ENCODE measurements around the gene STXBP1. TPM values are rescaled to one million over a fixed set of nuclear protein-coding genes. Genes with fewer than 3 reads are reported as not detected.
A peak's percentile ranks its signal among the peaks of the same experiment; 100 is the strongest.

Gene STXBP1
- total and polyA plus RNA-seq, 2 of the 13 experiments (the other 11 are each of a cell fraction or from before 2014, with no cell fraction given) = 2.9 TPM

GRCh38 chr9:127734747-127735529, 122.9 kb downstream of the STXBP1 start, which contains the start of gene TOR2A (continued):
- TF ChIP-seq THYN1 (CRISPR knock-in tag; IDR thresholded peaks at IDR 0.05; ENCODE audit: borderline replicate concordance, low read depth) (no peak), ZNF7 (CRISPR knock-in tag; IDR thresholded peaks at IDR 0.05) (no peak), GPN1 (CRISPR knock-in tag; IDR thresholded peaks at IDR 0.05; ENCODE audit: borderline replicate concordance) (no peak), PAX8 (CRISPR knock-in tag; IDR thresholded peaks at IDR 0.05; ENCODE audit: borderline replicate concordance) (peak; percentile 95; the same call in 1 of the 2 replicates), NAIF1 (CRISPR knock-in tag; IDR thresholded peaks at IDR 0.05; ENCODE audit: borderline replicate concordance) (no peak), MED1 (CRISPR knock-in tag; IDR thresholded peaks at IDR 0.05) (peak; percentile 66), SOX5 (CRISPR knock-in tag; IDR thresholded peaks at IDR 0.05; ENCODE audit: borderline replicate concordance) (no peak), MXI1 (IDR thresholded peaks at IDR 0.05; ENCODE audit: borderline replicate concordance, low read depth, low read length) (peak; percentile 98), ZNF644 (CRISPR knock-in tag; IDR thresholded peaks at IDR 0.05; ENCODE audit: low read depth) (no peak), RERE (CRISPR knock-in tag; IDR thresholded peaks at IDR 0.05; ENCODE audit: low read depth) (no peak), ZNF580 (CRISPR knock-in tag; IDR thresholded peaks at IDR 0.05; ENCODE audit: borderline replicate concordance, low read depth) (0 out of 2 replicates have a peak, but pooled peaks have one; percentile 54), ZNF33A (CRISPR knock-in tag; IDR thresholded peaks at IDR 0.05; ENCODE audit: borderline replicate concordance) (no peak), ZNF747 (CRISPR knock-in tag; IDR thresholded peaks at IDR 0.05; ENCODE audit: borderline replicate concordance) (0 out of 2 replicates have a peak, but pooled peaks have one; percentile 23), NCOA5 (CRISPR knock-in tag; IDR thresholded peaks at IDR 0.05) (no peak), NFYB (CRISPR knock-in tag; IDR thresholded peaks at IDR 0.05) (peak; percentile 73), MEIS1 (CRISPR knock-in tag; IDR thresholded peaks at IDR 0.05; ENCODE audit: borderline replicate concordance) (peak; percentile 68; the same call in 1 of the 2 replicates)
- TF ChIP-seq, protein P1, sequence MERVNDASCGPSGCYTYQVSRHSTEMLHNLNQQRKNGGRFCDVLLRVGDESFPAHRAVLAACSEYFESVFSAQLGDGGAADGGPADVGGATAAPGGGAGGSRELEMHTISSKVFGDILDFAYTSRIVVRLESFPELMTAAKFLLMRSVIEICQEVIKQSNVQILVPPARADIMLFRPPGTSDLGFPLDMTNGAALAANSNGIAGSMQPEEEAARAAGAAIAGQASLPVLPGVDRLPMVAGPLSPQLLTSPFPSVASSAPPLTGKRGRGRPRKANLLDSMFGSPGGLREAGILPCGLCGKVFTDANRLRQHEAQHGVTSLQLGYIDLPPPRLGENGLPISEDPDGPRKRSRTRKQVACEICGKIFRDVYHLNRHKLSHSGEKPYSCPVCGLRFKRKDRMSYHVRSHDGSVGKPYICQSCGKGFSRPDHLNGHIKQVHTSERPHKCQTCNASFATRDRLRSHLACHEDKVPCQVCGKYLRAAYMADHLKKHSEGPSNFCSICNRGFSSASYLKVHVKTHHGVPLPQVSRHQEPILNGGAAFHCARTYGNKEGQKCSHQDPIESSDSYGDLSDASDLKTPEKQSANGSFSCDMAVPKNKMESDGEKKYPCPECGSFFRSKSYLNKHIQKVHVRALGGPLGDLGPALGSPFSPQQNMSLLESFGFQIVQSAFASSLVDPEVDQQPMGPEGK (CRISPR knock-in tag; IDR thresholded peaks at IDR 0.05) = peak; percentile 38; the same call in 1 of the 2 replicates
- TF ChIP-seq, protein P2, sequence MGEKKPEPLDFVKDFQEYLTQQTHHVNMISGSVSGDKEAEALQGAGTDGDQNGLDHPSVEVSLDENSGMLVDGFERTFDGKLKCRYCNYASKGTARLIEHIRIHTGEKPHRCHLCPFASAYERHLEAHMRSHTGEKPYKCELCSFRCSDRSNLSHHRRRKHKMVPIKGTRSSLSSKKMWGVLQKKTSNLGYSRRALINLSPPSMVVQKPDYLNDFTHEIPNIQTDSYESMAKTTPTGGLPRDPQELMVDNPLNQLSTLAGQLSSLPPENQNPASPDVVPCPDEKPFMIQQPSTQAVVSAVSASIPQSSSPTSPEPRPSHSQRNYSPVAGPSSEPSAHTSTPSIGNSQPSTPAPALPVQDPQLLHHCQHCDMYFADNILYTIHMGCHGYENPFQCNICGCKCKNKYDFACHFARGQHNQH (CRISPR knock-in tag; IDR thresholded peaks at IDR 0.05) = peak; percentile 68; the same call in 1 of the 2 replicates

Data from HepG2 (cell line).